Glomerular visceral epithelial cell (primary cell): ENCODE data around the gene STRA6.
A peak's percentile ranks its signal among the peaks of the same experiment; 100 is the strongest.

ENCODE experiments used
- DNase-seq: peaks from one replicate; pipeline ENCODE4 v3.0.0-alpha.2; 2016; ENCODE audit errors: extremely low spot score

STRA6 gene

DNA sequence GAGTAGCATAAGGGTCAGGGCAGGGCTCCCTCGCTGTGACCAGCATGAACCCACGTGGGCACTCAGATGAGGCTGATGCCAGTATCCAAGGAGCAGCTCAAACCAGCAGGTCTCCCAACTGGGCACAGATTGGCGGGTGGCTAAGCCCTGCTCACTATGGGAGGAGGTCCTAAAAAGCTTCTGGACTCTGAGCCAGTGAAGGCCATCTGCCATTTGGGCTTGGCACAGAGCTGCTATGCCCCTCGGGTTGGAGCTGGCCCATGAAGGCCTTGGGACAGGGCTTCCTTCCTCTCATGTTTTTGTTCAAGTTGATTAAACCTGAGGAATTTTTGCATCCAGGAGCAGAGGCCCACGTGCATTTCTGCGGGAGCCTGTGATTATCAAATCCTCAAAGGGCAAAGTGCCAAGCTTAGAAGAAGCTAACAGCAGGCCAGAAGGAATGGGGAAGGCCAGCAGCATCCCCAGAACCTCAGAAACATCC is 4.3 kb upstream of the STRA6 start:
- DNase-seq: peak; percentile 93

DNA sequence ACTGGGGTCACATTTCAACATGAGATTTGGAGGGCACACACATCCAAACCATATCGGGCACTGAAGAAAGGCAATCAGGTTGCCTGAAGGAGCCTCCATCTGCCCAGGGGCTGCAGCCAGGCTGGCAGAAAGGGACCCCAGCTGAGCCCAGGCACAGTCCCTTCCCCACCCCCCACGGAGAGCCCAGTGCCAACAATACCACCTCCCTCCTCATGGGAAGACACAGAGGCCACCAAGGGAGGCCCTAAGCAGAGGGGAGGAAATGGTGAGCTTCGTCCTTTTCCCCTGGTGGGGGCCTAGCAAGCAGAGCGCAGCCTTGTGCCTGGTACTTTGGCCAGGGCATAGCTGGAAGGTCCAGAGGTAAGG is 3.0 kb upstream of the STRA6 start:
- no peak for DNase-seq

DNA sequence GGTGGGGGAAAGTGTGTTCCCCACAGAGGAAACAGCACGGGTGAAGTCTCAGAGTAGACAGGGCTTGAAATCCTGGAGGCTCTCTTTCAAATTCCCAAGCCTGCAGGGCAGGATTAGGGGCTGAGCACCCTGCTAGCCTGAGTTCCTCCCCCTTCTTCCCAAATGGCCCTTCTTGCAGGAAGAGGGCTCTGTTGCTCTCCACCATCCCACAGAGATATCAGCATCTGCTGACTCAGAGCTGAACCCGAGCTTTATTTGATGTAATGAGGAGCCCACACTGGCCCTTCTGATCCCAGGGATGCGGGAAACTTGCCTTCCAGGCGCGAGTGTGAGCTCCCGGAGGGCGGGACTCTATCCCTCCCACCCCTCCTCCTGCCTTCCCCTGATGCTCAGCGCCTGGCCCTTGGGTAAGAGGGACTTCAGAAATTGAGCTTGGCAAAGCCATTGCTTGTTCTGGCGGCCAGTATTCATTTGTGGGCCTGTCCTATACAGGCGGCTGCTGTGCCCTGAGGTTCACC is 1.4 kb upstream of the STRA6 start:
- DNase-seq: no peak

DNA sequence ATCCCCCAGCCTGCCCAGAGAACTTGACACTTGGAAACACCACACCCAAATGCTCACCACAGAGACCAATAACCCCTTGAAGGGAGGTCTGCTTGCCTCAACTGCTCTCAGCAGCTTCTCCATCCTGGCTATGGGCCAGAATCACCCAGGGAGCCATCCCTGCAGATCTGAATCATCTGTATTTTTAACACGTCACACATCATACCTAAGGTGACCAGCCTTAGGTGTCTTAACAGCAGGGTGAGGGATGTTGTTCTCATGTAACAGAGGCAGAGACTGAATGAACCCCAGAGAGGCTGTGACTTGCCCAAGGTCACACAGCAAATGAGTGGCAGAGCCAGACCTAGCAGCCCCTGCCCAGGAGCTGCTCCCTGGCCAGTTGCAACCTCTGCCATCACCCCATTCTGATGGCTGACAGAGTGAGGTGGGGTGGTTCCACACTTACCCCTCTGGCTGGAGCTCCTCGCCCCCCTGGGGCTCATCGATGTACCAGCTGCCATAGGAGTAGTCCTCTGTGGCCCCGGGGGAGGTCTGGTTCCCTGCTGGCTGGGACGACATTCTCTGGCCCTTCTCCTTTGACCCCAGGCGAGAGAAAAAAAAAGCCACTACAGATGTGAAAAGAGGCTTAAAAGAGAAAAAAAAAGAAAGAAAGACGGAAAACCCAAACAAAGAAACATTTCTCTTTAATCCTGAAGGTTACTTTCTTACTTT is 722 bp downstream of the STRA6 start:
- peak; percentile 71 for DNase-seq

DNA sequence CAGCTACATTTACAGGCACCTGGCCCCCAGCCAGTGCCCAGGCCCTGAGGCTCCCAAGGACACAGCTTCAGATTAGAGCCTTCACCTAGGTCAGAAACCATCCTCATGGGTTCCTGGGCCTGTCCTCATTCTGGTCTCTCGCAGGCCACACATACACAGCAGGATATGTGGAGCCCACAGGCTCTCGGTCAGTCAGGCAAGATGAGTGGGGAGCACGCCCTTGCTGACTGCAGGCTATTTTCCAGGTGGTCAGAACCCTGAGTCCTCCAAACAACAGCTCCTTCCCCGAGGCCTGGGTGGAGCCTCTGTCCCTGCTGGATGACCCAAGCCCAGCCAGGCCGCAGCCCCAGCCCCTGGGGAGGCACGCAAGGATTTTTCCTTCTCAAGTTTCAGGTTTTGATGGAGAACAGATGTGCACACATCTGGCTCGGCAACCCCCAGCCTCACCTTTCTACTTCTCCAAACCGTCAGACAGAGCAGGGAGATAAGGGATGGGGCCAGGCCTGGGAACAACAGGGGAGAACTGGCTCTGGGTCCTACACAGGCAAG is 1.6 kb downstream of the STRA6 start:
- no peak for DNase-seq

DNA sequence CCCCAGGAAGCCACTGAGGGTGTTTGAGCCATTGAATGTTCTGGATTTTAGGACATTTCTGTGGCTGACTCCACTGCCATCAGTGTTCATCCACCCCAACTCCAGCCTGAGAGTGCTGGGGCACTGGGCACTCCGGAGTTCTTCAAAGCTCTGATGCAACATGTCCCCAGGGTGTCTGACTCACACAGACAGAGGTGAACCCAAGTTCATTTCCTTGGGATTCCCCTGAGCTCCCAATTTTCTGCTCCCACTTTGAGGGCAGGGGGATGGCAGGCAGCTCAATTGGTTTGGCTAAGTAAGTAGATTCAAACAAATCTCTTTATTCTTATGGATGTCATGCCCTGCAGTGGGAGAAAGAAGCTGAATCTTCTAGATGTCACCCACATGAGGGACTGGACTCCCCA is 2.2 kb downstream of the STRA6 start:
- DNase-seq: peak; percentile 63

DNA sequence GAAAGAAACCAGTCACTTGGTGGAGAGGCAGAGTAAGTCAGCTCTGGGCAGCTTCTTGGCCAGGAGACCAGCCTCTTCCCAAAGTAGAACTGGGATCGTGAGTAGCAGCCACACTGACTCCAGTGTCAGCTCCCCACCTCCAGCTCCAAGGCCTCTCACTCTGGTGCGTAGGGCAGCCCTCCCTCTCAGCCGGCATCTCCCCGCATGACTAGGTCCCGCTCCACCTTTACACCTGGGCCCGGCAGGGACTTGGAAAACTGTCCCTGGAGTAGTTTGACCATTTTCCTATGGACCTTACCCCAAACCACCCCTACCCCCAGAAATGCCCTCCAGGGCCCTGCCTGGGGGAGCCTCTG is 3.3 kb downstream of the STRA6 start:
- no peak for DNase-seq

DNA sequence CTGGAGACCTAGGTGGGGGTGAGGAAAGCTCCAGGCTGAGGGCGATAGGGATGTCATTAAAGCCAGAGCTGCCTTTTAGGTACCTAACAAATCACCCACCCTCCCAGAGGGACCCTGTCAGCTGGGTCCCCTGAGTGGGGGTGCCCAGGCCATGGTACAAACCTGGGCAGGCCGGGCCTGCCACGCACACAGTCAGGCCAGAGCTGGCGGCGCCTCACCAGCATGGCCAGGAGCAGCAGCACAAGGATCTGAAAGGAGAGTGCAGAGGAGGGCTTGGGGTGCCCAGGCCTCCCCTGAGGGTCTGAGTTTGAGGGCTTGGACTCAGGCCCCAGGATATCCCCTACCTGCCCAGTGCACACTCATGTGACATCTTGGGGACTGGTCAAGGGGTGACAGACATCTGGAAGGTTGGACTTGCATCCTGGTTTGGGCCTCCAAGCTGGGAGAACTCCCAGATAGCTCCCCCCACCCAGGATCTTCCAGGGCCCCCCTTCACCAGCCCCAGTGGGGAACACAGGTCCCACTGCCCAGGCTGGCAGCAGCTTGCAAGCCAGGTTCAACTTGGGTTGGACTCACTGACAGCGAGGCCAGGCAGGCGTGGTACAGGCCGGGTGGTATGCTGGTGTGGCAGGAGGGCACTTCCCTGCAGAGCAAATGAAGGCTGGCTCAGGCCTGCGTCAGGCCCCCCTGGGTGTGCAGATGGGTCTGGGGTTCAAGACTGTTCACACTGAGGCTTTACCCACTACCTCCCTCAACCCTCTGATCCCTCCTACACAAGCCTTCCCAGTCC is 5.2 kb downstream of the STRA6 start:
- DNase-seq: no peak

DNA sequence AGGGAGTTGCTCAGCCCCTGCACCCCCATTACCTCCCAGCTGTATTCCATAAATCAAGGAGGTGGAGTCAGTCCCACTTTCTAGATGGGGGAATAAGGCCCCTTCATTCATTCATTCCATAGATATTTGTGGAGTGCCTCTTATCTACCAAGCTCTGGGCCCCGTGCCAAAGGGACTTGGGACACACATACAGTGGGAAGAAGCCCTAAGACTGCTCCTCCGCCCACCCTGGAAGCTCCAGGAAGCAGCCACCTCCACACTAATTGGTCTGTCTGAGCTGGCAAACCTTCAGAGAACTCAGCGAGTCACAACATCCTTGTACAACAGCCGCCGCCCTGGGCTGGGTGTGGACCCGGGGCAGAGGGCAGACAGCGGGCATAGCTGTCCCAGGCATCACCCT is 6.4 kb downstream of the STRA6 start:
- peak; percentile 96 for DNase-seq

DNA sequence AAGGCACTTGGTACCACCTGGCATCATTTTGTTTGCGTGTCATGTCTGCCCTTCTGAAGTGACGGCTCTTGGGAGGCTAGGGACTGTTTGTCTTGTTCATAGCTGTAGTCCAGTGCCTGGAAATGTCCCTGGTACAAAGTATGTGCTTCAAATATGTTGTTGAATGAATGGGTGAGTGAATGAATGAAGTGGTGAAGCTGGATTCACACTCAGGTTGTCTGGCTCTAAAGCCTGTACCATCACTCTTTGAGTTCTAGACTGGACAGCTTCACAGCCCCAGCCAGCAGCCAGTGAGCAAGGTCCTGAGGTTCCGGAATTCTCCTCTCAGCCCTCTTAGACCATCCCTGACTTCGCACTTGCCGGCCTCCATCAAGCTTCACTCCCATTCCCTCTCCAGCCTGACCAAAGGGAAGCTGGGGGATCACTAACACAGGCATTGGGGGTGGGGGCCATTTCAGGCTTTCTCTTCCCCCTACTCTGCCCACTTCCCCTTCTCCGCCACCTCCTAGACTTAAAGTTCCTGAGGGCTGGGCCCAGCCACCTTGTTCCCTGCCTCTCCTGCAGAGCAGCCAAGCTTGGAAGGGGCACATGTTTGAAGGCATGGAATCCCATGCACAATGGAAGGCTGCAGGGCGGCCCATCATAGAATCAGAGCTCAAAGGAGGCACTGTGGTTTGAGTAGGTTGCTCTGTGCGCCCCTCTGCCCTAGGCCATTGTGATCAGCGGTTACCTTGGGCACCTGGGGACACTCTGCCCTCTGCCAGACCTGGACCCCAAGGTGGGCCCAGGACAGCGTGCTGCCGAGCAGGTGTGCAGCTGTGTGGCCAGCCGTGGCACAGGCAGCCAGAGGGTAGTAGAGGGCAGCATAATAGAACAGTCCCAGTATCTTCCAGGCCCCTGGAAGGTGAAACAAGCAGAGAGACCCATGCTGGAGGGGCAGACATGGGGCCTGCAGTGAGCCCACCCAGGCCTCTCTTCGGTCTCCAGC is 7.7 kb downstream of the STRA6 start:
- DNase-seq: no peak

DNA sequence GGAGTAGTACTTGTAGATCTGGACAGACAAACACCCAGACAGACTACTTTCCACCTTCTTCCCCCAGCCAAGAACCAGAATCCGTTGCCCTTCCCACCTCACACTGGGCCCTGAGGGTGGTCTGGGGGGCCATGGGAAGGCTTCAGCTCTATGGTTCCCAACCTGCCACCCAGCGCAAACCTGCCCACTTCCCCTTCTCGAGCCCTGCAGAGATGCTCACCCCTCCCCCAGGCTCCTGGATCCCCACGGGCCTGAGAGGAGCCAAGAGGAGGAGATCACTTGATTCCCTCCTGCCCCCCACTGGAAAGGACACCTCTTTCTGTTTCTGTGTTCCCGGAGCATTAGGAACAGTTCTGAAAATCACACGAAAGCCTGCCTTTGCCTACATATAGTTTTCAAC is 8.7 kb downstream of the STRA6 start:
- no peak for DNase-seq

DNA sequence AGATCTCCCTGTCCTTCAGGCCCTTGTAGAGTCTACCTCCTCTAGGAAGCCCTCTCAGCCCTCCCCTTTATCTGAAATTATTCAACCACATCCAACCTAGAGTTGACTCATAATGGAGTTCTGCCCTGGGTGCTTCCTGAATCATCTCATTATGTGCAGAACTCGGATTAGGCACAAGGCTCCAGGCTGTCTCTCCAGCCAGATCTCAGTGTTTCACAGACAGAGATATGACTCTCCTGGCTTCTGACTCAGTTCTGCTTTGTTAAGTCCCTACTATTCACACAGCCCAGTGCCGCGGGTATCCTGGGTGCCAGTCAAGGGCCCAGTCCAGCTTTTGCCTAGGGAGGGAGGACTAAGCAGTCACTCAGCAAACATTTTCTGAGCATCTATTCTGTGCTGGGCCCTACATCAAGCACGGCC is 9.3 kb downstream of the STRA6 start:
- DNase-seq: peak; percentile 92

DNA sequence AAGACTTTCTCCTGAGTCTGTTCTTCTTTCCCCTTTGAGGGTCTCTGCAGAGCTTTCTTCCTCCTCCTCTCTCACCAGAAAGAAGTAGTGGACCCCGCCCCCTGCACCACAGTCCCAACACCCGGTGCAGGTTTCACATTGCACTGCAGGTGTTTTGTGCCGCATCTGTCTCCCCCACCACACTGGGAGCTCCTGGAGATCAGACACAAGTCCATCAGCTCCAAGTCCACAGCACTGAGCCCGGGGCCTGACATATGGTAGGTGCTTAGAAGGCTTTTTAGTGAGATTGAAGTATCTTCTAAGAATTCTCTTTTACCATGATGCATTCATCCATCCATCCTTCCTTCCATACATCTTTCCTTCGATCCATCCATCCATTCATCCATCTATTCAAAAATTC is 9.8 kb downstream of the STRA6 start:
- DNase-seq: no peak

DNA sequence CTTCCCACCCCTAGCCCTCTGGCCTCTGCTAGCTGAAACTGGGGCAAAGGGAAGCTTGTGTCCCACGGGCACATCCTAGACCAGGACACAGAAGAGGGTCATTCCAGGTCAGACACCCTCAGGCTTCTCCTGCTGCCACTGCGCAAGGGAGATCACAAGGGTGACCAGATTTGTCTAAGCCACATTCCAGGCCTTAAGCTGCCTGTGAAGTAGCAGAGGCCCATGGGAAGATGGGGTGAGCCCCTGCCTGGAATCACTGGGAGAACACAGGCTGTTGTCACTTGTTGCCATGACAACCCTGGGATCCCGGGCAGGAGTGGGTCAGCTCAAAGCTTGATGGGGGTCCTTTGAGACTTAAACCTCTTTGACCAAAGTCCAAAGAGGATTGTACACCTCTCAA is 10.8 kb downstream of the STRA6 start:
- DNase-seq: no peak

DNA sequence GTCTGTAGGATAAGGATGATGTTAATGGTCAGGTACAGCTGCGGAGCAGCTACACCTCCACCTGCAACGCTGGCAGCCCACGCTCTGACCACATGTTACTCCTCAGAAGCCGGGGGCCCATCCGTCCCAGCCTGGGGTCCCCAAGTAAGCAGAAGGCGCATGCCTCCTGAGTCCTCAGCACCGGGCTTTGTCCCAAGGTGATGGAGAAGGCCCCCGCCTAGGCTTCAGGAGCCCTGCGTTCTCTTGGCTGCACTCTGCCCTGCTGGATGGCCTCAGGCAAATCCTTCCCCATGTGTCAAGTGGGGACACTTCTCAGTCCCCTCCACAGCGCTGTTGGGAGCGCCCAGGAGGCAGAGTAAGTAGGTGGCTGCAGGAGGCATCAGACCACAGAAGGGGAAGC is 14.4 kb downstream of the STRA6 start:
- DNase-seq: no peak

DNA sequence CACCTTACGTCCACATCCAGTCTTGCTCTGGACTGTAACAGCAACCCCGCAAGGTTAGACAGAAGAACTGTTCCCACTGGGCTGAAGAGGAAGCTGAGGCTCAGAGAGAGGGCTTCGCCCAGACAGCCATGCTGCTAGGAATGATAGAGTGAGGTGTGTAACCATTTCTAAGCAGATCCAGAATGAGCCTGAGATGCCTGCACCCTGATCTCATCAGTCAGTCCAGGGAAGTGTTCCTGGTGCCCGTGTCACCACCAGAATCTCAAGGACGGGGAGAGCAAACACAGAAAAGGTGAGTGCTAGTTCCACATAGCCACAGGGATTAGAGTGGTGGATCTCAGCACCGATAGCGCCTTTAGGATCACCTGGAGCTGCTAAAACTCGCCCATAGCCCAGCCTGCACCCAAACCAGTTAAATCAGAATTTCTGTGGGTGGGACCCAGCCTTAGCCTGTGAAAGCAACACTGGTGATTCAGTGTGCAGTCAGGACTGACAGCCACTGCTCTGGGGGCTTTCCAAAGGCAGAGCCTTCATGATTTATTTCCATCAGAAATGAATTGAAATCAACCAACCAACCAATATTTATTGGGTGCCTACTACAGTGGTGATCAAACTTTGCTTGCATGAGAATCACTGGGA is 16.8 kb downstream of the STRA6 start:
- DNase-seq: no peak

DNA sequence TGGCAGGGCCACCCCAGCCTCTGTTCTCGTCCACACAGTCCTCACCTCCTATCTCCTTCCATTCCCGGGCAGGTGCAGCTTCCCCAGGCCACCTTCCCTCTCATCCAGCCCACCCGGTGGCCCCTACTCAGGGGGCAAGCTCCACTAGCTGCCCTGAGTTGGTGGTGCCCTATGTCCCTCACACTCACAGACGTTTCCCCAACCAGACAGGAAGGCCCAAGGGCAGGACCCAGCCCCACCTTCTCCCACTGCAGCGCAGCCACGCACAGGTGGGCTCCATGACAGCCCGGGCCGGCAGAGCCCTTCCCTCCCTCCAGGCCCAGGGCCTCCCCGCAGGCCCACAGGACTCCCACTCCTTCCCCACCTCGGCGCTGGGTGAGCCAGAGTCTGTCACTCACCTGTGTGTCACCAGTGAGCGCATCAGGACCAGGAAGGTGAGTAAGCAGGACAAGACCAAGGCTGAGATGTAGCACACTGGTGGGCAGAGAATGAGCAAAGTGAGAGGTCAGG is 17.9 kb downstream of the STRA6 start:
- DNase-seq: no peak

DNA sequence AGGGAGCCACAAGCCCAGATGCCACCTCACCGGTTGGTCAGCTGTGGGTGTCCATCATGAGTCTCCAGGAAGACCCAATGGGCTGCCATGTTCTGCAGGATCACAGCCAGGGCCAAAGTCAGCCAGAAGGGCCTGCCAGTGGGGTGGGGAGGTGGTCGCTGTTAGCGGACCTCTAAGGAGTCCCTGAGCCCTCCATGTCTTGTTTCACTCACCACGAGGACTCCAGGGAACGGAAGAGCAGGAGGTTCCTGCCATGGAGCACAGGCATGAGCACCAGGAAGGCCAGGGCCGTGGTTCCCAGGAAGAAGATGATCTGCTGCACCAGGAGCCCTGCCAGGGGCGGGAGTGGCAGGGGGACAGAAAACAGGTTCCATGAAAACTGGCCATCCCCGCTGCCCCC is 20.5 kb downstream of the STRA6 start:
- no peak for DNase-seq

DNA sequence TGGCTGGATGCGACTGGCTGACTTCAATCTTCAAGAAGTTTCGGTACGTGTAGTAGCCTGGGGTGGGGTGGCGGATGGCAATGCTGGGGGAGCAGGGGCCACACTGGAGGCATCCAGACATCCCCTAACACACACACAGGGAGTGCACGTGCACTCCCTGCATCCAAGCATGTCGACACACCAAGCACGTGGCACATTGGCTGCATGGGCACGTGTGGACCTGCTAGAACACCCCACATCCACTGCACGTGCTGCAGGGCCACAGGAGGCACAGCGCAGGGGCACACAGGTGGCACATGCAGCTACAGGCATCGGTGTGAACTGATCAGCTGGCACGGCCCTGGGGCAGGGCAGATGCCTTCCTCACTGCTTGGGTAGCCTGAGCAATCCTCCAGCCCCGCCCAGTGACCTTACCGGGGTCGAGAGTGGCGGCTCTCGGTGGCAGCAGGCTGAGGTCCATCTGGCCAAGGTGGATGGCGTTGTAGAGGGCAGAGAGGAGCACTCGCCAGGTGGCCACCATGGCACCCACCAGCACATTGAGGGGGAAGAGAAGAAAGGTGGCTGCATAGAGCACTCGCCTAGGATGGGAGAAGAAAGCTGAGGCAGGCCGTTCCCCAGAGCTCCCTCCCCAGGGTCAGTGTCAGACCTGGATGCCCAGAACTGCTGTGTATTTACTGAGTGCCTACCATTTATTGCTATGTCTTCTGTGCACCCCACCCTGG is 21.5 kb downstream of the STRA6 start:
- DNase-seq: no peak
